ENCODE data around the gene CPTP. TPM values are rescaled to one million over a fixed set of nuclear protein-coding genes. Genes with fewer than 3 reads are reported as not detected.

The CPTP gene
- total RNA-seq, 1 experiment from 2014 or later = 52.2 TPM

DNA sequence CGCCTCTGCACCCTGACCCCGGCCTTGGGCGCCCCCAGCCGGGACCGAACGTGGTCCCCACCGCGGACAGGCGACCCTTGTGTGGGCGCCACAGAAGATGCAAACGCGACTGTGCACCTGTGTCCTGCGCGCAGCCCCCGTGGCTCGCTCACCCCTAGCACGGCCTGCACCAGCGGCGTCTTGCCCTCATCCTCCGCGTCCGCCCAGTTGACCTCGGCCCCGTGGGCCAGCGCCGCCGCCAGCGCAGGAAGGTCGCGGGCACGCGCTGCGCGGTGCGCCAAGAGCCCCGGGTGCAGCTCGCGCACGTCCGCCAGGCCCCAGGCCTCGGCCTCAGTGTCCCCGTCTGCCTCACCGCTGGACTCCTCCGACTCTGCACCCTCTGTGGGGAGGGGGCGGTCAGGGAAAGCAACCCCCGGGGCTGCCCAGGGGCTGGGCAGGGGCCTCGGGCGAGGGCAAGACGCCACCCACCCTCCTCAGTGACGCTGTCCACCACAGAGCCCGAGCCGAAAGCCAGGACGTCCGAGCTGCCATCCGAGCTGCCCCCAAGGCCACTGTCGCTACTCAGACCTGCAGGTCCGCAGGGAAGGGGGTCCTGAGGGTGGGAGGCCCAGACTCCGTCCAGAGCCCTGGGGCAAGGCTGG, 30.2 kb upstream of the CPTP start:
- no peaks in the 10 kb centered on the region for H3K27me3 ChIP-seq (ENCODE audit: control insufficient read depth, insufficient read depth, low read length)
- BruUV-seq (replicated peaks) = no TSS peak
- CTCF ChIA-PET = interaction anchor here (0.6 kb wide), 1 partner anchor 37 kb away, joined by 12 read pairs; no protein-coding TSS in a partner anchor
- intact Hi-C loops (cut with micrococcal nuclease; ENCODE audit: unreplicated experiment) = no loop called here
- POLR2A ChIA-PET = no interaction called here
- in situ Hi-C loops (cut with HindIII; ENCODE audit: low pct_unique_long_range_greater_than_20kb, low sequenced_read_pairs) = no loop called here
- H3K36me3 ChIP-seq (ENCODE audit: control insufficient read depth, insufficient read depth, low read length) = no peaks in the 10 kb centered on the region
- no peak for DNase-seq (ENCODE audit: low read depth, low spot score)
- no peak for ATAC-seq
- H3K27ac ChIP-seq (ENCODE audit: low read length) = no peak overlapping the region
- TF ChIP-seq REST (IDR thresholded peaks at IDR 0.05; ENCODE audit: insufficient read depth in 1 of 2, low read depth in 2 of 2, low read length in 1 of 2) (no peak), TCF7L2 (IDR thresholded peaks at IDR 0.05; ENCODE audit: low read depth, low read length) (no peak), SIN3A (IDR thresholded peaks at IDR 0.05; ENCODE audit: borderline replicate concordance, insufficient read depth, low read depth, low read length) (no peak)
- TF ChIP-seq, protein P1, sequence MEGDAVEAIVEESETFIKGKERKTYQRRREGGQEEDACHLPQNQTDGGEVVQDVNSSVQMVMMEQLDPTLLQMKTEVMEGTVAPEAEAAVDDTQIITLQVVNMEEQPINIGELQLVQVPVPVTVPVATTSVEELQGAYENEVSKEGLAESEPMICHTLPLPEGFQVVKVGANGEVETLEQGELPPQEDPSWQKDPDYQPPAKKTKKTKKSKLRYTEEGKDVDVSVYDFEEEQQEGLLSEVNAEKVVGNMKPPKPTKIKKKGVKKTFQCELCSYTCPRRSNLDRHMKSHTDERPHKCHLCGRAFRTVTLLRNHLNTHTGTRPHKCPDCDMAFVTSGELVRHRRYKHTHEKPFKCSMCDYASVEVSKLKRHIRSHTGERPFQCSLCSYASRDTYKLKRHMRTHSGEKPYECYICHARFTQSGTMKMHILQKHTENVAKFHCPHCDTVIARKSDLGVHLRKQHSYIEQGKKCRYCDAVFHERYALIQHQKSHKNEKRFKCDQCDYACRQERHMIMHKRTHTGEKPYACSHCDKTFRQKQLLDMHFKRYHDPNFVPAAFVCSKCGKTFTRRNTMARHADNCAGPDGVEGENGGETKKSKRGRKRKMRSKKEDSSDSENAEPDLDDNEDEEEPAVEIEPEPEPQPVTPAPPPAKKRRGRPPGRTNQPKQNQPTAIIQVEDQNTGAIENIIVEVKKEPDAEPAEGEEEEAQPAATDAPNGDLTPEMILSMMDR (IDR thresholded peaks at IDR 0.05) = no peak
- H3K4me3 ChIP-seq (ENCODE audit: low read depth in 2 of 2, low read length in 2 of 2) = no peak overlapping the region
- H3K9me3 ChIP-seq (ENCODE audit: control insufficient read depth, insufficient read depth, low read depth, low read length) = no peaks in the 10 kb centered on the region
- H3K4me1 ChIP-seq (ENCODE audit: control insufficient read depth, insufficient read depth, low read length) = peaks cover 12% of the 10 kb centered on the region

DNA sequence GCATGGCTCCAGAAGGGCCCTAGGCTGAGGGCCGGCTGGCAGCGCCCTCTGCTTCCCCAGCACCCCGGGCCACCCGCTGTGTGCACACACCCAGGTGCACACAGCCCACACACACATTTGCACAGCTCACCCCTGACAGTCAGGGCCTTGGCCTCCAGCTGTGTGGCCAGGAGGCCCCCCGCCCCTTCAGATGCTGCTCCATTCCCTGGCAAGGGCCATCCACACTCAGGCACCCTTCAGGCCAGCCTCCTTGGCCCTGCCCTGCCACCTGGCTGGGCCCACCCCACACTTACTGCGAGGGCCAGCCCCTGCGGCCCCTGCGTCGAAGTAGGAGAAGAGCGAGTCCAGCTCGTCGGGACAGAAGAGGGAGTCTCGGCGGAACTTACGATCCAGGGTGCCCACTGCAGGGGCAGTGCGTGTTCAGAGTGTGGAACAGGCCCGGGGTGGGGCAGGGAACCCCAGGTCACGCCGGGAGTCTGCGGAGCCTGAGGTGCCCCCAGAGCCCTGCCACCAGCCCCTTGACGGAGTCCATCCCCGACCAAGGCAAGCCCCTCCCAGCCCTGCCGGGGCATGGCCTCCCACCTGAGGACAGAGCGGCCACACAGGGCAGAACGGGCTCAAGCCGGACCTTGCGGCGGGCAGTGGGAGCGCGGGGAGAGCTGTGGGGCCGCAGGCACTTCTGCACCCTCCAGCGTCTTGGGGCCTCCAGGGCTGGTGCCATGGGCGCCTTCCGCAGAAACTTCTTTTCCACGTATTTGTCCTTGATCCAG, 29.3 kb upstream of the CPTP start:
- TF ChIP-seq POLR2AphosphoS5 (IDR thresholded peaks at IDR 0.05; ENCODE audit: low read depth, low read length) (no peak), TCF7L2 (IDR thresholded peaks at IDR 0.05; ENCODE audit: low read depth, low read length) (no peak), REST (IDR thresholded peaks at IDR 0.05; ENCODE audit: insufficient read depth in 1 of 2, low read depth in 2 of 2, low read length in 1 of 2) (no peak), SIN3A (IDR thresholded peaks at IDR 0.05; ENCODE audit: borderline replicate concordance, insufficient read depth, low read depth, low read length) (no peak)
- TF ChIP-seq, protein P1 (IDR thresholded peaks at IDR 0.05) = no peak
- Histone ChIP-seq H3K4me3 (ENCODE audit: low read depth in 2 of 2, low read length in 2 of 2) (no peak overlapping the region), H3K36me3 (ENCODE audit: control insufficient read depth, insufficient read depth, low read length) (no peaks in the 10 kb centered on the region), H3K27me3 (ENCODE audit: control insufficient read depth, insufficient read depth, low read length) (no peaks in the 10 kb centered on the region), H3K9me3 (ENCODE audit: control insufficient read depth, insufficient read depth, low read depth, low read length) (no peaks in the 10 kb centered on the region), H3K4me1 (ENCODE audit: control insufficient read depth, insufficient read depth, low read length) (peaks cover 10% of the 10 kb centered on the region), H3K27ac (ENCODE audit: low read length) (no peak overlapping the region)
- no TSS peak for BruUV-seq (replicated peaks)
- DNase-seq (ENCODE audit: low read depth, low spot score) (no peak), ATAC-seq (no peak)
- ChIA-PET CTCF (no interaction called here), POLR2A (interaction anchor here (0.6 kb wide), 1 partner anchor 64 kb away, joined by 3 read pairs; no protein-coding TSS in a partner anchor)
- in situ Hi-C loops (cut with HindIII; ENCODE audit: low pct_unique_long_range_greater_than_20kb, low sequenced_read_pairs) = no loop called here
- intact Hi-C loops (cut with micrococcal nuclease; ENCODE audit: unreplicated experiment) = no loop called here
